A673 (cell line): ENCODE data around the gene MAP3K8.

ENCODE experiments used
- CTCF ChIP-seq: fragments of 300-800, 200-600 bp; sonication (generic); conservative IDR thresholded peaks from 2 replicates; pipeline ENCODE4 v1.5.1; 2017; ENCODE audit warnings: low read depth, mild to moderate bottlenecking, antibody characterized with exemption, low read length, moderate library complexity, mixed read lengths
- EZH2 ChIP-seq: fragments of 200-600 bp; sonication (generic); IDR thresholded peaks from 2 replicates; pipeline ENCODE4 v1.6.1; 2017; ENCODE audit warnings: borderline replicate concordance, low read depth, mild to moderate bottlenecking, mixed read lengths, antibody characterized with exemption, low read length; ENCODE audit not compliant: poor library complexity, severe bottlenecking

GRCh38 chr10:30463944-30464451 is 30.0 kb downstream of the MAP3K8 start:
- TF ChIP-seq CTCF (no peak), EZH2 (no peak)
